ENCODE results near the gene BRD3OS.
"Not testable (repeated sequence)": the region's sequence is repeated elsewhere in the genome, so short reads cannot be mapped to it uniquely, and the experiment has no call there.

The BRD3OS gene

DNA sequence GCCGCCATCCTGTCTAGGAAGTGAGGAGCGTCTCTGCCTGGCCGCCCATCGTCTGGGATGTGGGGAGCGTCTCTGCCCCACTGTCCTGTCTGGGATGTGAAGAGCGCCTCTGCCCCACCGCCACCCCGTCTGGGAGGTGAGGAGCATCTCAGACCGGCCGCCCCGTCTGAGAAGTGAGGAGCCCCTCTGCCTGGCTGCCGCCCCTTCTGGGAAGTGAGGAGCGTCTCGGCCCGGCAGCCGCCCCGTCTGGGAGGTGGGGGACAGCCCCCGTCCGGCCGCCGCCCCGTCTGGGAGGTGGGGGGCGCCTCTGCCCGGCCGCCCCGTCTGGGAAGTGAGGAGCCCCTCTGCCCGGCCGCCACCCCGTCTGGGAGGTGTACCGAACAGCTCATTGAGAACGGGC is 50.4 kb downstream of the BRD3OS start:
- DNase-seq; H3K27ac ChIP-seq (ENCODE audit: low read length, poor library complexity, severe bottlenecking); H2AFZ ChIP-seq (ENCODE audit: low read depth, low read length); H2BK120ac ChIP-seq (ENCODE audit: low read depth, low read length); H3K79me1 ChIP-seq (replicated peaks; ENCODE audit: low read length, poor library complexity, severe bottlenecking); H3K4me3 ChIP-seq (ENCODE audit: insufficient read depth in 1 of 2, low read depth in 1 of 2, low read length in 2 of 2); H3K36me3 ChIP-seq (ENCODE audit: control insufficient read depth in 1 of 2, insufficient read depth in 2 of 2, low read depth in 1 of 2, low read length in 2 of 2); H3K4ac ChIP-seq (ENCODE audit: low read depth in 1 of 2, low read length in 2 of 2); H4K91ac ChIP-seq (ENCODE audit: low read length); H2BK12ac ChIP-seq (ENCODE audit: low read length in 2 of 2); H3K9ac ChIP-seq (ENCODE audit: low read length); H4K8ac ChIP-seq (ENCODE audit: low read length); H3K4me1 ChIP-seq (ENCODE audit: control insufficient read depth, insufficient read depth, low read depth, low read length); H2BK15ac ChIP-seq (ENCODE audit: low read depth, poor library complexity, severe bottlenecking); H3K18ac ChIP-seq (ENCODE audit: low read depth in 1 of 2, low read length in 2 of 2); H3K23ac ChIP-seq (ENCODE audit: low read length in 2 of 2); H3K14ac ChIP-seq (ENCODE audit: low read length in 2 of 2); H2BK5ac ChIP-seq (ENCODE audit: low read depth, low read length, poor library complexity, severe bottlenecking); H2AK5ac ChIP-seq (ENCODE audit: low read length, severe bottlenecking); H3K4me2 ChIP-seq (ENCODE audit: low read length, poor library complexity, severe bottlenecking): not testable (repeated sequence)
- WGBS, result 69% methylated on average over 18 of the region's 31 CpGs
- H3K9me3 ChIP-seq (ENCODE audit: control insufficient read depth, low read length), result peaks cover 17% of the 10 kb centered on the region
- peaks cover 14 to 26% of the 10 kb centered on the region in 2 experiments for H3K27me3 ChIP-seq (ENCODE audit: control insufficient read depth in 1 of 2, insufficient read depth in 1 of 2, low read length in 2 of 2)

DNA sequence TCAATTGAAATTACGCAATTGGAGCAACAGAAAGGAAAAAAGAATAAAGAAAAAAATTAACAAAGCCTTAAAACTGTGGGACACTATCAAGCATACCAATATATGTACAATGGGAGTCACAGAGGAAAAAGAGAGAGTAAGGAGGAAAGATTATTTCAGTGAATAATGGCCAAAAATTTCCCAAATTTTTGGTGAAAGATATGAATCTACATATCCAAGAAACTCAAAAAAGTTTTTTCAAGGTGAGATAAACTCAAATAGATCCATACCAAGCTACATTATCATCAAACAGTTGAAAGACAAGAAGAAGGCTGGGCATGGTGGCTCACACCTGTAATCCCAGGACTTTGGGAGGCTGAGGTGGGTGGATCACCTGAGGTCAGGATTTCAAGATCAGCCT is 51.4 kb downstream of the BRD3OS start:
- Histone ChIP-seq H3K27me3 (ENCODE audit: control insufficient read depth in 1 of 2, insufficient read depth in 1 of 2, low read length in 2 of 2) (peaks cover 5 to 17% of the 10 kb centered on the region in 2 experiments), H3K9ac (ENCODE audit: low read length) (no peak overlapping the region), H3K9me3 (ENCODE audit: control insufficient read depth, low read length) (peaks cover 14% of the 10 kb centered on the region), H3K4ac (ENCODE audit: low read depth in 1 of 2, low read length in 2 of 2) (no peak overlapping the region), H3K4me2 (ENCODE audit: low read length, poor library complexity, severe bottlenecking) (no peak overlapping the region), H3K79me1 (replicated peaks; ENCODE audit: low read length, poor library complexity, severe bottlenecking) (no peaks in the 10 kb centered on the region), H2AK5ac (ENCODE audit: low read length, severe bottlenecking) (no peak overlapping the region), H3K36me3 (ENCODE audit: control insufficient read depth in 1 of 2, insufficient read depth in 2 of 2, low read depth in 1 of 2, low read length in 2 of 2) (no peaks in the 10 kb centered on the region), H3K23ac (ENCODE audit: low read length in 2 of 2) (no peak overlapping the region), H2BK5ac (ENCODE audit: low read depth, low read length, poor library complexity, severe bottlenecking) (no peak overlapping the region), H3K4me1 (ENCODE audit: control insufficient read depth, insufficient read depth, low read depth, low read length) (no peaks in the 10 kb centered on the region), H2BK15ac (ENCODE audit: low read depth, poor library complexity, severe bottlenecking) (no peak overlapping the region), H2BK120ac (ENCODE audit: low read depth, low read length) (no peak overlapping the region), H3K18ac (ENCODE audit: low read depth in 1 of 2, low read length in 2 of 2) (no peak overlapping the region), H3K14ac (ENCODE audit: low read length in 2 of 2) (no peak overlapping the region), H2BK12ac (ENCODE audit: low read length in 2 of 2) (no peak overlapping the region), H4K91ac (ENCODE audit: low read length) (no peak overlapping the region), H3K4me3 (ENCODE audit: insufficient read depth in 1 of 2, low read depth in 1 of 2, low read length in 2 of 2) (no peak overlapping the region), H2AFZ (ENCODE audit: low read depth, low read length) (no peak overlapping the region), H3K27ac (ENCODE audit: low read length, poor library complexity, severe bottlenecking) (no peak overlapping the region), H4K8ac (ENCODE audit: low read length) (no peak overlapping the region)
- no peak for DNase-seq
- WGBS, result no CpG with 5 or more reads among the region's 1 CpG
